ENCODE results near the gene FOXJ1.

- TF ChIP-seq EP300 (IDR thresholded peaks at IDR 0.05) (no peak), CTCF (IDR thresholded peaks at IDR 0.05) (no peak), POLR2A (IDR thresholded peaks at IDR 0.05) (no peak)
Measured at GRCh38 chr17:76145231-76146052, 4.4 kb upstream of the FOXJ1 start.

All from tibial nerve (tissue), 4 donors.